Ecto neural progenitor cell (in vitro differentiated cells): ENCODE results near the gene EIF2B4.
"Not testable (repeated sequence)": the region's sequence is repeated elsewhere in the genome, so short reads cannot be mapped to it uniquely, and the experiment has no call there.

Experiments
- DNase-seq: peaks from one replicate; pipeline ENCODE4 v3.0.0-alpha.2; 2018; ENCODE audit warnings: low spot score

The EIF2B4 gene

DNA sequence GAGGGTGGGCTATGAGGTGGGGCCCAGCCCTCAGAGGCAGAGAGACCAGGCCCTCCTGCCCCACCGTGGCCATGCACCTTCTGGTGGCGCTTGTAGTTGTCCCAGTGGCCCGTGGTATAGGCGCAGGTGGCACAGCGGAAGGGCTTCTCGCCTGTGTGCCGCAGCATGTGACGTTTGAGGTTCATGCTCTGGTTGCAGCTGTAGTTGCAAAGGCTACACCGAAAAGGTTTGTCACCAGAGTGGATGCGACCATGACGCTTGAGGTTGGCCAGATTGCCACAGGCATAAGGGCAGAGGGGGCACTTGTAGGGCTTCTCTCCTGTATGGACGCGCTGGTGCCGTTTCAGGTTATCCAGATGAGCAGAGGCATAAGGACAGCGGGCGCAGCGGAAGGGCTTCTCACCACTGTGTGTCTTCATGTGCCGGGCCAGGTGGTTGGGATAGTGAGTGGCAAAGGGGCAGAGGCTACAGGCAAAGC, 7.5 kb upstream of the EIF2B4 start:
- no peak for DNase-seq

GRCh38 chr2:27376866-27377617, 6.9 kb upstream of the EIF2B4 start:
- DNase-seq, result no peak

- DNase-seq, result no peak
Observed at GRCh38 chr2:27376151-27376865, 6.2 kb upstream of the EIF2B4 start.

- DNase-seq, result no peak
Observed at GRCh38 chr2:27375513-27376099, 5.5 kb upstream of the EIF2B4 start.

DNA sequence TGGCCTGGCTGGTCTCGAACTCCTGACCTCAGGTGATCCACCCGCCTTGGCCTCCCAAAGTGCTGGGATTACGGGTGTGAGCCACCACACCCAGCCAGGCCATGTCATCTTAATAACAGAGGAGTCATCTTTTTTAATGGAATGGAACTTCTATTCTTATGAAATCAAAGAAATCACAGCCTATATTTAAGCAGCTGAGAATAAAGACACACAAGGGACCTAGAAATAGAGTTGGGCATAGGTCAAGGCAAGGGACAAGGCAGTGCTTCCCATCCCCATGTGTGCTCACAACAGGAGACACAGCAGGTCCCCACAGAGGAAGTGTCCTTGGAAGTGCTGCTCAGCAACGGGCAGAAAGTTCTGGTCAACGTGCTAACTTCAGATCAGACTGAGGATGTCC, 3.4 kb upstream of the EIF2B4 start:
- no peak for DNase-seq

GRCh38 chr2:27372937-27373336, 2.8 kb upstream of the EIF2B4 start:
- DNase-seq, result no peak

DNA sequence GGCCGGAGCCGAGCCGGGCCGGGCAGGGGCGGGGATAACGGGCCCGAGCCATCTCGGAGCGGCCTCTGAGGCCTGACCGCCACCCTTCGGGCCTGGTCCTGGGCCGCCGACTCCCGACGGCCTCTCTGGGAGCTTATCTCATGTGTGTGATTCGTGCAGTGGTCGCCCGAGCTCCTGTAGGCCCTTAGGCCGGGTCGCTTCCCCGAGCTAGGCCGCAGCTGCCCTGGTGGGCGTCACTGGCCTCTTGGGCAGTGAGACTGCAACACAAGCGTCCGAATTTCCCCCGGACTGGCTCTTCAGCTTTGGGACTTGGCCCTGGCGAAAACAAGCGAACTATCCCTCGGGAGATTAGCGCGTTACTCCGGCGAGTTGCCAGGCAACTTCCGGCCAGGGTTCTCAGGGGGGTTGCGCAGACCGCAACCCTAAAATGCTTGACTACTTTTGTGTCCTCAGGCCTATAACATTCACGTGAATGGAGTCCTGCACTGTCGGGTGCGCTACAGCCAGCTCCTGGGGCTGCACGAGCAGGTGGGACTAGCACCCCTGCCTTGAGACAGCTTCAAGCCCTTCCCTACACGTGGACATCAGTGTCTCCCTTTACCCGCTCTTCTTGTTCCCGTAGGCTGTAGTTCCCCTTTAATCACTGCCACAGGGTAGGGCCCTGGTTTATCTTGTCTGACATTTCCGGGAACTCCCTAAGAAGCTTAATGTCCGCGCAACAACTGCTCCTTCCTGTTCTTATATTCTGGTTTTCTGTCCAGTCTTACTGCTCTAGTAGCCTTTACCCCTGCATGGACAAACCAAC, 880 bp upstream of the EIF2B4 start:
- no peak for DNase-seq

DNA sequence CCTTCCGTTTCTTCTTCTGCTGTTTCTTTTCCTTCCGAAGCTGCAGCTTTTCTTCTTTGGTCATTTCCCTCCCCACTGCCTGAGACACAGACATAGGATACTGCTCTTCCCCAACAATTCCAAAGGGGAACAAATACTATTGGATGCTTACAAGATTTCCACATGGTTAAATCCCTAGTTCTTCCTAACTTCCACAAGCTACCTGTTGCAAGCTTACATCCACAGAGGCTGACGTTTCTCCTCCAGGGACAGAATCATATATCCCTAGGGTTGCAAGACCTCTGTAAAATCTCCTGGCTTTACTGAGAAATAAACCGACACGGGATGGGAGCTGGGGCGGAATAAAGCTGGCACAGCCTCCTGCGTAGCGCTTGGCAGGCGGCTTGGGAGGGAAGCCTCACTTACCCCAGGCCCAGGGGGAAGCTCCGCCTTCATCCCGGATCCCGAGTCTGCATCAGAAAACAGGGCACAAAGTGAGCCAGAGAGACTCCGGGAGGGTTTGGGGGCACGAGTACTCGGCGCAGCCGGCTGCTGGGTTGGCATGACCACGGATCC, 590 bp downstream of the EIF2B4 start:
- DNase-seq, result no peak

GRCh38 chr2:27363933-27364332, 6.2 kb downstream of the EIF2B4 start:
- DNase-seq, result no peak

DNA sequence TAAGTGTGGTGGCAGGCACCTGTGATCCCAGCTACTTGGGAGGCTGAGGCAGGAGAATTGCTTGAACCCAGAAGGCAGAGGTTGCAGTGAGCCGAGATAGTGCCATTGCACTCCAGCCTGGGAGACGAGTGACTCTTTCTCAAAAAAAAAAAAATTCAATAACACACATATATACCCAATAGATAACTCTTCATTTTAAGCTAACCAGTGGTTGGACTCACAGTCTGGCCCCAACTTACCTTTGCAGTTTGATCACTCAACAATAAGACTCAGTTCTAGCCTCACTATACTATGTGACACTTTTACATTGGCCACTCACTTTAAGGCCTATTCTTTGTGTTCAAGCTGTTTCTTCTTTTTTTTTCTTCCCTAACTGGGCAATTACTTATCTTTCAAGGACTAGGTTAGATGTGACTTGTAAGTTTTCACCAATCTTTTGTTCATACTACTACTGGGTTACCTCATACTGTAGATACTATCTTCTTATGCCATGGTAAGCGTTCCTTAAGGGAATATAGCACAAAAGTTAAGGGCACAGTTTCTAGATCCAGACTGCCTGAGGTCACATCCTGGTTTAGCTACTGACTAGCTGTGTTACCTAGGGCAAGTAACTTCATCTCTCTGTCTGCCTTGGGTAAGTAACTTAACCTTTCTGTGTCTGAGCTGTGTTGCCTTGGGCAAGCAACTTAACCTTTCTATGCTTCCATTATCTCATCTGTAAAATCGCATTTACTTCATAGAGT, 7.3 kb downstream of the EIF2B4 start:
- no peak for DNase-seq

DNA sequence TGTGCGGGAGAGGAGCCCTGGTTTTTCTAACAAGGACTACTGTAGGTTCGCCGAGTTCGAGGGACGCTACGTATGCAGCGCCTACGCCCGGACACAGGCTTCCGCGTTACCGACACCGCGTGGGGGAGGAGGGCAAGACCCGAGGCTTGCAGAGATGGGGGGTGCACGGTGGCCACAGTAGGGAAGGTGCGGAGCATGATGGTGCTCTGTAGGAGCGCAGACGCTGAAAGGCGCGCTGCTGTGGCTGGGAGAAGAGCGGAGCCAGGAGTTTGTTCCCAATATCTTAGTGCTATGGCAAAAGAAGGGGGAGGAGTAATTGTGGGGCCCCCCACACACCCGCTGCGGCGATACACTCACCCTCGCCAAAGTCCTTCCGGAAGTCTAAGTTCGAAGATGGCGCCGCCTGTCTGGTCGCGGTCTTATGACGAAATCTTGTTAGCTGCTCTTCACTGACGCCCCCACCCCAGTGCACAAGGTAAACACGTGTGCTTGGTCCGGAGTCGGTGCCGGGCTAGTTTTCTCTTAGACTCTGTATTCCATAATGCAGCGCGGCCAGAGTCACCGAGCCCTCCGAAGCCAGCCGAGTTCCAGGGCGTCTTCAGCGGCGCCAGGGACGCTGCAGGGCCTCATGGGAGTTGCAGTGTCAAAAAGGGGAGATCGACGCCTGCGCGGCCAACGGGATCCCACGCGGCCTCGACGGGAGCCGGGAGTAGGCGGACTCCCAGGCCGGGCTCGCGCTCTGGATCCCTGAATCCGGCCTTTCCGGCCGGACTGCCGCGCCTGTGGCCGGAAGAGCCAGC, 13.6 kb downstream of the EIF2B4 start, which contains the start of gene GTF3C2:
Gene GTF3C2, minus strand, starts transcription at position 383 of the 800 bp plus-strand sequence. CDS start 13,210 bp downstream, outside the sequence.
- DNase-seq, result peak; percentile 97

DNA sequence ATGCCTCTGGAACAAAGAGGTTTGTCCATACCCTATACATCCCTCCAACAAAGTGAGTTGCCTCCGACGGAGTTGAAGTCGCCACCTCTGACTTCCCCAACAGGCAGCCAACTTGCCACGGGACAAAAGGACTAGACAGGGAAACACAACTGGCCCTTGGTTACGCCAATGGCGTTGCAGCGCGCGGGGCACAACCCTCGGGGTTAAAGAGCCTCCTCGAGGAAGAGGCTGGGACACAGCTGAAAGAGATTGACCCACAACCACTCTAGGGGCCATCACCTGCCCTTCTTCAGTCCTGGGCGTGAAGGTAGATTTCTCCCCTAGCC, 14.1 kb downstream of the EIF2B4 start:
- no peak for DNase-seq

DNA sequence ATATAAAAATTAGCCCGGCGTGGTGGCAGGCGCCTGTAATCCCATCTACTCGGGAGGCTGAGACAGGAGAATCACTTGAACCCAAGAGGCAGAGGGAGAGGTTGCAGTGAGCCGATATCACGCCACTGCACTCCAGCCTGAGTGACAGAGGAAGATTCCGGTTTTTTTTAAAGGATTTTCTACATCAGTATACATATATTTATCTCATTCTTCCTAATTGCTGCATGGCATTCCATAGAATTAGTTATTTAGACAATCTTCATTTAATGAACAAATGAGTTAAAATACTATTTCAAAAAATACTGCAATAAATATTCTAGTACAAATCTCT, 15.6 kb downstream of the EIF2B4 start:
- DNase-seq, result no peak

GRCh38 chr2:27353762-27354596, 16.2 kb downstream of the EIF2B4 start:
- DNase-seq, result no peak

- DNase-seq, result not testable (repeated sequence)
Observed at GRCh38 chr2:27353386-27353761, 16.8 kb downstream of the EIF2B4 start.

- DNase-seq, result no peak
Observed at GRCh38 chr2:27351802-27352598, 18.1 kb downstream of the EIF2B4 start.

DNA sequence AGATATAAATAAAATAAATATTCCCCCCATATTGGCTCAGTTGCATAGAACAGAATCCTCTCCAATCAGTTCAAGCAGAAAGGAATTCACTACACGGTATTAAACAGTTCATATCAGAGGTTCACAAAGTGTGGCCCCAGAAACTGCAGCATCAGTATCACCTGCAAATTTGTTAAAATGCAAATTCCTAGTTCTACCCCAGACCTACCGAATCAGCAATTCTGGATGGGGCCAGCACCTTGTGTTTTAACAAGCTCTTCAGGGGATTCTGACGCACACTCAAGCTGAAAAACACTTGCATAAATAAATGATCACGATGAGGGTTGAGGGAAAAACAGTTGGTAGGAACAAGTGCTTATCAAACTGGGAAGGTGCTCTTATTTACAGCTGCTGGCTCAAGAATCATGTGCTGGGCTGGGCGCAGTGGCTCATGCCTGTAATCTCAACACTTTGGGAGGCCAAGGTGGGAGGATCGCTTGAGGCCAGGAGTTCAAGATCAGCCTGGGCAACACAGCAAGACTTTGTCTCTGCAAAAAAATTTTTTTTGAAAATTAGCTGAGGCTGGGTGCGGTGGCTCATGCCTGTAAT, 19.9 kb downstream of the EIF2B4 start:
- DNase-seq, result no peak

- no peak for DNase-seq
Observed at GRCh38 chr2:27347641-27348040, 22.5 kb downstream of the EIF2B4 start.
